Mesothelial cell of epicardium (in vitro differentiated cells): ENCODE data around the gene UACA. TPM values are rescaled to one million over a fixed set of nuclear protein-coding genes. Genes with fewer than 3 reads are reported as not detected.
A peak's percentile ranks its signal among the peaks of the same experiment; 100 is the strongest.

ENCODE experiments used
- DNase-seq, 2 experiments: peaks; one replicate each; pipeline ENCODE4 v3.0.0; 2021; ENCODE audit warnings: low spot score in 2 of 2; ENCODE audit not compliant: unreplicated experiment in 2 of 2
- H3K27ac Mint-ChIP-seq: 2 replicates; pipeline ENCODE4 v1.8.0; 2021; ENCODE audit warnings: mixed read lengths
- H3K27me3 Mint-ChIP-seq: 2 replicates; pipeline ENCODE4 v1.8.0; 2021; ENCODE audit warnings: low read depth, mixed read lengths
- H3K36me3 Mint-ChIP-seq: 2 replicates; pipeline ENCODE4 v1.8.0; 2021; ENCODE audit warnings: mixed read lengths
- H3K4me1 Mint-ChIP-seq: 2 replicates; pipeline ENCODE4 v1.8.0; 2021; ENCODE audit warnings: mixed read lengths
- H3K4me3 Mint-ChIP-seq: 2 replicates; pipeline ENCODE4 v1.8.0; 2021; ENCODE audit warnings: mild to moderate bottlenecking, moderate library complexity, mixed read lengths
- H3K9me3 Mint-ChIP-seq: 2 replicates; pipeline ENCODE4 v1.8.0; 2021; ENCODE audit warnings: mixed read lengths
- CTCF ChIP-seq: fragments of 200-600 bp; sonication (generic); IDR thresholded peaks from one replicate; pipeline ENCODE4 v1.5.0; 2021; ENCODE audit warnings: antibody characterized with exemption; ENCODE audit not compliant: unreplicated experiment
- total RNA-seq: library from RNA; stranded (reverse); gene quantifications from 3 replicates; pipeline ENCODE4 v1.2.1, GENCODE V29; 2021

Gene UACA
- total RNA-seq, 1 donor from 2014 or later = 70.3 TPM

DNA sequence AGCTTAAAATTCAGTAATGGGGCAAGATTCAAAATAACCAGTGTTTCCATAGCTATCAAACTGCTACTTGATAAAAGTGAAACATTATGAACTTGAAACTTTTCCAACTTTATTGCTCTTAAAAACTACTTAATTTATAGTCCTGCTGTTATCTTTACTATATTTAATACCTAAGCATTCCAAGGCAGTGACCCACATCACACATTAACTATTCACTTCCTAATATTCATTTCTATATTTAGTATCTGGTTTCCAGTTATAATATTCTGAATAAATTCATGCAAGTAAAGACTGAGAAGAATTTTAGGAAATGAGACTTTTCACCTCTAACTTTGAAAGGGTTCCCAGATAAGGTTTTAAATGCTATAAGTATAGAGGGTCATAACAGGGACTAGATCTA is 64.9 kb downstream of the UACA start:
- Mint-ChIP-seq H3K27ac (peak overlapping the region; percentile 97), H3K36me3 (peaks cover 2% of the 10 kb centered on the region), H3K27me3 (no peaks in the 10 kb centered on the region), H3K9me3 (no peaks in the 10 kb centered on the region), H3K4me1 (peaks cover 53% of the 10 kb centered on the region), H3K4me3 (peak overlapping the region; percentile 12)
- no peak for DNase-seq
- no peak for TF ChIP-seq CTCF

DNA sequence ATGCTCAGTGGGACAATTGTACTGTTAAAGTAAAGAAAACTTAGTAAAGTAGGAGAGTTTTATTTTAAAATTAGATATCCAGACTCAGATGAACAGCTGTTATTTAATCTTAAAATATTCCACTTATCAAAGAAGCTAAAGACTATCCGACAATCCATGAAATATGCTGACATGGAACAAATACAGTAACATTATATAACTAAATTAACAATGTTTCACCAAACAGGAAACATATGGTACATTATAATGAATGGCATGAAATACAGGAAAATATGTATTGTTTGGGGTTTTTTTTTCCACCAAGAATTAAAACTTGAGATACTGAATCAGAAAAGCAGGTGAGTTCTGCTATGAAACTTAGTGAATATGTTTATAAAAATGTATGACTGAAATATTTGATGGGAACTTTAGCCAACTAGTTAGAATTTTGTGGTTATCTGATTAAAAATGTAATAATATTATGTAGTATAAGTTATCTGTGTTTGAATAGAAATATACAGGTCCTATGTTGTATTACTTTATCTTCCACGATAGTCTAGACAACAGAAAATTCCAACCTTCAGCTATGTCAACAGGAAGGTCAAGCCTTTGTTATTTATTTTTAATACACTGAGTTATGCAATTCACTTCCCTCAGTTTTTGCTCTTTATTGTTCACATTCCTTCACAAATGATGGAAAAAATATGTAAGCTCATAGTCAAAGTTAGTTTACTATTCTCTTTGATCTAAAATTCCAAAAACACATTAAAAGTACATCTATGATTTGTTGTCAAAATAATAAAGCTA is 72.7 kb downstream of the UACA start:
- Mint-ChIP-seq H3K36me3 (peaks cover 8% of the 10 kb centered on the region), H3K4me3 (no peak overlapping the region)

GRCh38 chr15:70690021-70690420 is 73.3 kb downstream of the UACA start:
- DNase-seq = no peak
- no peaks in the 10 kb centered on the region for H3K9me3 Mint-ChIP-seq
- peaks cover 11% of the 10 kb centered on the region for H3K36me3 Mint-ChIP-seq
- H3K27ac Mint-ChIP-seq = peak overlapping the region; percentile 68
- TF ChIP-seq CTCF = no peak
- H3K27me3 Mint-ChIP-seq = no peaks in the 10 kb centered on the region
- peaks cover 20% of the 10 kb centered on the region for H3K4me1 Mint-ChIP-seq
- no peak overlapping the region for H3K4me3 Mint-ChIP-seq

More for the DNA sequence above, 72.7 kb downstream of the UACA start:
- peaks cover 20% of the 10 kb centered on the region for H3K4me1 Mint-ChIP-seq
- H3K9me3 Mint-ChIP-seq = no peaks in the 10 kb centered on the region
- H3K27ac Mint-ChIP-seq = peak overlapping the region; percentile 84
- TF ChIP-seq CTCF = no peak
- no peaks in the 10 kb centered on the region for H3K27me3 Mint-ChIP-seq
- DNase-seq = no peak

DNA sequence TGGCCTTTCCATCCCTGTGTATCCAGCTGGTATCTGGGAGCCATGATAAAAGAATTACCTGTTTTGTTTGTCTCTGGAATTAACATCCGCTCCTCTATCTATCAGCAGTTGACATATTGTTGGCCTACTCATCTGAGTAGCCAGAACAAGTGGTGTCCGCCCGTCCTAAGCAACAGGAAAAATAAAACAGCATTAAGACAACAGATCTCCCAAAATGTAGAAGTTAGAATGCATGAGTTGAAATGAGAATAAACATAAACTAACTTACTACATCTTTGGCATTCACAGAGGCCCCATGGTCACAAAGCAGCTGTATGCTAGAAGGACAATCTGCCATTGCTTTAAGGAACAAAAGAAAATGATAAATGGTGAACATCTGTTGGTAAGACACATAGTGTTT is 75.9 kb downstream of the UACA start:
- peaks cover 20% of the 10 kb centered on the region for H3K4me1 Mint-ChIP-seq
- TF ChIP-seq CTCF = no peak
- H3K9me3 Mint-ChIP-seq = no peaks in the 10 kb centered on the region
- DNase-seq = no peak
- peaks cover 20% of the 10 kb centered on the region for H3K36me3 Mint-ChIP-seq
- no peaks in the 10 kb centered on the region for H3K27me3 Mint-ChIP-seq
- H3K27ac Mint-ChIP-seq = peak overlapping the region; percentile 81
- no peak overlapping the region for H3K4me3 Mint-ChIP-seq

- Mint-ChIP-seq H3K9me3 (no peaks in the 10 kb centered on the region), H3K4me1 (peaks cover 2% of the 10 kb centered on the region), H3K4me3 (no peak overlapping the region), H3K27ac (no peak overlapping the region), H3K27me3 (no peaks in the 10 kb centered on the region), H3K36me3 (peaks cover 20% of the 10 kb centered on the region)
- no peak for TF ChIP-seq CTCF
- DNase-seq = no peak
Observed at GRCh38 chr15:70680817-70681216, 82.5 kb downstream of the UACA start.
